Stomach (tissue), 4 donors: Measurements from ENCODE around the gene OR6B1.
"Not testable (repeated sequence)": the region's sequence is repeated elsewhere in the genome, so short reads cannot be mapped to it uniquely, and the experiment has no call there.

Experiments
- CTCF ChIP-seq, 7 experiments: fragments of 450-650 bp in 4 of 7; fragments of 200-600 bp in 3 of 7; sonication (generic) in 3 of 7; IDR thresholded peaks; one replicate each; pipeline ENCODE4 v1.5.1; 2016 to 2019; ENCODE audit warnings: antibody characterized with exemption in 7 of 7, control low read depth in 2 of 7, mild to moderate bottlenecking in 1 of 7
- POLR2A ChIP-seq, 4 donors: fragments of 450-650 bp; IDR thresholded peaks; one replicate each; pipeline ENCODE4 v1.6.1; 2016; ENCODE audit warnings: antibody characterized with exemption in 4 of 4, control low read depth in 2 of 4, mild to moderate bottlenecking in 1 of 4, moderate library complexity in 1 of 4

GRCh38 chr7:144050884-144051283 is 50.8 kb downstream of the OR6B1 start:
- not testable (repeated sequence) for TF ChIP-seq POLR2A, CTCF (IDR thresholded peaks at IDR 0.05)
